Stimulated activated CD4-positive, alpha-beta T cell treated with anti-CD3 and anti-CD28 coated beads, Interleukin-4, amount 100 ng/mL, for 24 hours (primary cell): Measurements from ENCODE around the gene ENOX1.

ENCODE experiments used
- DNase-seq: peaks from one replicate; pipeline ENCODE4 v3.0.0-alpha.2; 2020

Gene ENOX1

DNA sequence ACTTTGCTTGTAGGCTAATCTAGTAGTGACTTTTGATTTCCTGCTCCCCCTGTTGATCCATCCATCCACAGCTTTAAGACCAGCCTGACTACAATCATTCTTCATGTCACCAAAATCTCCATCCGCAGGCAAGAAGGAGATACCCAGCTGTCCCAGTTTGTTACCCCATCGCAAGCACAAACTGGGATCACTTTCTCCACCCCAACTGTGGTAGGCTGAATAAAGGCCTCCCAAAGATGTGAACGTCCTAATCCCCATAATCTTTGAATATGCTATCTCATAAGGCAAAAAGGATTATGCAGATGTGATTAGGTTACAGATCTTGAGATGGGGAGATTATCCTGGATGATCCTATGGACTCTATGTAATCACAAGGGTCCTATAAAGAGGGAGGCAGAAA, 202.0 kb downstream of the ENOX1 start:
- no peak for DNase-seq

DNA sequence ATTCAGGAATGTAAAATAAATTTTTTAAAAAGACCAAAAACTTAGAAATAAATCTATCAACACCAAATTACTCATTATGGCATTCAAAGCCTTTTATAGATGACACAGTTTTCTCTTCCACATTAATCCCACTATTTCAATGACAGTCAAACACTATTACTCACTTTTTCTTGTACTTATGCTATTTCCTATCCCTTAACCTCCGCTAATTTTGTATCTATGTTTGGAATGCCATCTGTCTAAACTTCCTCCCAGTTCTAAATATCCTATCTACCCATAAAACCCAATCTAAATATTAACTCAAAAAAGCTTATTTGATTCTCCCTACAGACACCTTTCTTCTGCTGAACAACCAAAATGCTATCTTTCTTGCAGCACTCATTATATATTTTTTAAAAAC, 203.5 kb downstream of the ENOX1 start:
- DNase-seq: no peak

GRCh38 chr13:43580280-43580679, 206.5 kb downstream of the ENOX1 start:
- no peak for DNase-seq

DNA sequence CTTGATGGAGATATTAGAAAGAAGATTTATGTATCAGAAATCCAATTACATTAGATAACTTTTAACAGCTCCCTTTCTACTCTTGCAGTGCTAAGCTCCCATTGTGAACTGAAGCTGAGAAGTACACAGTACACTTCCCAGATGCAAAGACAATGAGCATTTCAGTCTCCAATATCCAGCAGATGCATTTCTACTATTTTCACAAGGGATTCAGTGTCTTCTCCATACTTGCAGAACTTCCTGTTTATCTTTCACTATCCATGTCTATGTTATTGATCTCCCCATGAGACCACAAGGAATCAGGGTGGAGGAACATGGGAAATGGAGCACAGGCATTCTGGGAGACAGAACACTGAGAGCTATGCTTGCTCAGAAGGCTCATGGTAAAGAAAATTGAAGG, 207.5 kb downstream of the ENOX1 start:
- no peak for DNase-seq

- DNase-seq: no peak
These were observed 212.2 kb downstream of the ENOX1 start for GRCh38 chr13:43574605-43575004.

DNA sequence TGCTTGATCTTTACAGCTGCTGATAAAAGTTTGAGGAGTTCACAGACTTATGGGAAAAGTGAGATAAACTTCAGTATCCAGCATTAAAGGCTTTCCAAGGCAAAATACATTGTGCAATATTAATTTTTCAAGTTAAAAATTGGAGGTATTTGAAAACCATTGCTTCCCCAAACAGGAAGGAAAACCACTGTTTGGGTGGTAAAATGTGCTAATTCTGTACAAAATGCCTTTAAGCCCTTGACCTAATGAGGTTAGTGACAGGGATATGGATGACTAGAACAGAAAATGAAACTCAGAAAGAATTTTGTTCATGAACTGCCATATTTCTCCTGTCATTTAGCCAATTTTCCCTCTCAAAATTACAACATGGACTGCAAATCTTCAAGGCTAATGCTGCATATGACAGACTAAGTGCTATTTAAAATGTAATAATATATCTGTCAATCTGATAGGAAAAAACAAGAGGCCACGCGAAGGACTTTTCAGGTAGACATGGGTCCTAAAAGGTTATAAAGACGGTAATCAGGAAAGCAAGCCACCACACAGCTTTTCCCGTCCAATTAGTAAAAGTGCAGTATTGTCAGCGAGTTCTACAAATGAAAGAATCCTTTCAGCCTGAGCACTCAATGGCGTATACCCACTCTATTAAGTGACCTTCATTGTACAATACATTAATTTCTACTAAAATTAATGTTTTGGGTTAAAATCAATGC, 212.8 kb downstream of the ENOX1 start:
- no peak for DNase-seq

DNA sequence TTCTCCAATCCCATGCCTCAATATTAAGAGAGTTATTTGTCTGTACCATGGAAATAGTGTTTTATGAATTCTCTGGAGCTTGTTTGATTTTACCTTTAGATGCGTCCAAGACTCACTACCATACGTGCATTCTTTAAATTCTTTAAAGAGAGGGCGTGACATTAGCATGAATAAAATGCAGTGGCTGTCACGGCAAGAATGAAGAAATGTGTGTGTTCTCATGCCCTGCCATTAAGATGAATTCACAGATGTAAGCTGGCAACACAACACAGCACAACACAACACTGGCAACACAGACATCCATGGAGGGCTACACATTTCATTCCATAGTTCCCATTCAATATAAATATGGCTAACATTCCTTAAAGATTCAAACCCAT, 213.4 kb downstream of the ENOX1 start:
- no peak for DNase-seq

GRCh38 chr13:43572656-43573360, 214.0 kb downstream of the ENOX1 start:
- DNase-seq: no peak

DNA sequence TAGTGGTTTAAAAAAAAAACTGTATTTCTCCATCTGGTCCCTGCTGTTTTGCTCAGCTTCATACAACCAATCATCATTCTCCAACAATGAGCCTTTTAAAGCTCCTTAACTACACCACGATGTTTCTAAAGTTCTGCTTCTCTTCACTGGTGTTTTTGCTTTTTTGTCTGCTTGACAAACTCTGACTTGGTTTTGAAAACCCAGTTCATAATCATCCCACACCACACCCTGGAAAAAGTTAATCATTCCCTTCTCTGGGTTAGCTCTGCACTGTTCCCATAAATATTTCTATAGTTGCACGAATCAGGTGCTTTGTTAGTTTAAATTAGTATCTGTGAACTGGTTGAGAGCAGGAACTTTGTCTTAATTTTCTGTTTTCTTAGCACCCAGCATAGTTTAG, 217.1 kb downstream of the ENOX1 start:
- DNase-seq: no peak

DNA sequence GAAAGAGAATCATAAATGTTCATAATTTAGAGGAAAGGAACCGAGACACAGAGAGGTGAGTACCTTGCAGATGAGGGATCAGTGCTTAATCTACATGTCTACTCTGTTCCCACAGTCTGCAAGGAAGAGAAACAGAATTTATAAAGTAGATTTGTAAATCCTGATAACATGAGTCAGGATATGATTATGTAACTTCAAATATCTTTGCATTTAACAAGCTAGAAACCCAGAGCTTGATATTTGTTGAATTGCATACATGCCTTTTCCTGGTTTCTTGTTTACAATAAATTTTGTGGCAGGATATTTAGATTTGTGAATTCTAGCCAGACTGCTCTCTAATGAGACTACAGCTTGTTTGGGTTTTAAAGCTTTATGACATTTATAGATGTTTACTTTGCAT, 219.2 kb downstream of the ENOX1 start:
- no peak for DNase-seq

GRCh38 chr13:43564952-43565351, 221.8 kb downstream of the ENOX1 start:
- no peak for DNase-seq

DNA sequence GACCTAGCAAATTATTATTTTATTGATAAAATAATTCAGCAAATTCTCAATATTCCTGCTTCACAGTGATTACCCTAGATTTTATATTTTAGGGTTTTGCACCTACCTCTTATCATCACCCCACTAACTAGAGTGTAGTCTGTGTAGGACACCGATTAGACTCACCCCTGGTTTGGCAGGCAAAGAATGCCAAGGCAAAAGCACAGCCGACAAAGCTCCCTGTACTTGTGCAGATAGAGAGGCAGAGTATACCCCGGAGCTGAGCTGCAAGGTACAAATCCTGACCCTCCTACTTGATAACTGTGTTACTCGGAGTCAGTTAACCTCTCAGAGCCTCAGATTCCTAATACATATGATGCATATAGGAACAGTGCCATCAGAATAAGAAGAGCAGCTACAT, 225.7 kb downstream of the ENOX1 start:
- DNase-seq: no peak

GRCh38 chr13:43558939-43559338, 227.8 kb downstream of the ENOX1 start:
- no peak for DNase-seq

GRCh38 chr13:43558326-43558725, 228.4 kb downstream of the ENOX1 start:
- DNase-seq: no peak

GRCh38 chr13:43555667-43556066, 231.1 kb downstream of the ENOX1 start:
- no peak for DNase-seq

DNA sequence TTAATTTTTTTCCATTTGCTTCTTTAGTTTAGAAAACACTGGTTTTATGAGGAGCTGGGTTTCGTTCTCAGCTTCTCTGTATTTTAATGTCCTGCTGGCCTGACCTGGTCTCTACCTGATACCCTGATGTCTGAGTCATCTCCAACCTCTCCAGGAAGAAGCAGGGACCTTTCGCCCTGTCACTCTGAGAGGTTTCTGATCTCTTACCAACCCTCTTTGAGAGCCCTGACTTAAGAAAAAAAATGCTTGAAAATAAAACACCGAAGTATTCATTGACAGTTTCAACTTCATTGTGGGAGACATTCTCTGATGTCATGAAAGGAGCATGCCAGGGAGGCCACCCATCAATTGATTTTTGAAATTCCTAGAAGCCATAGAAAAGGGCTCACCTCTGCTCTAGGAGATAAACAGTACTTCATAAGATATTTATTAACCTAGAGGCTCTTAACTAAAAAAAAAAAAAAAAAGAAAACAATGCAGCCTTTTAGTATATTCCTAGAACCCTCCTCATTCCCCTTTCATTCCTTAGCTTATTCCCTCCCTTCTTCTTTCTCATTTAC, 234.8 kb downstream of the ENOX1 start:
- no peak for DNase-seq

- DNase-seq: no peak
These were observed 240.0 kb downstream of the ENOX1 start for GRCh38 chr13:43546816-43547215.

- DNase-seq: no peak
These were observed 240.5 kb downstream of the ENOX1 start for GRCh38 chr13:43546251-43546650.

DNA sequence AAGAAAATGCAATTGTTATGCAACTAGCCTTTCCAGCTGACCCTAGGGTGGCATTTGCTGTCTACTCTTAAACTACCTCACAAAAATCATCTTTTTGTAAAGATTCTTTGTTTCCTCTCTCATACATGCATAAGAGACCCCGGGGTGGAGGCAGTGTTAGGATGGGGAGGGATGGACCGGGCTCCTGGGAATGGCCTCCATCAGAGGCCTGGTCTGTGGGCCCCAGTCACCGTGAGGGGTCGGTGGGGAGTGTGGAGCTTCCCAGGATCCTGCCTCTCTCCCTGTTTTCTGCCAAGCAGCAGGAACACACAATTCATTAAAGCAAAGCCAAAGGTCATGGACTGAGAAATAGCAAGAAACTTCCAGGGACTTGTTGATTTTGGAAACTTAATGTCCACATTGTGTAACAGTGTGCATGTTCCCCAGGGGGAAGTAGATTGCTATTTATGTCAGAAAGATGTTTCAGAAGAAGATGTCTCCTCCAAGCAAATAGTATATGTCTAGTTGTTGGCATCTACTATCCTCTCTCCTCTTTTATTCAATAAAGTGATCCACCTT, 241.4 kb downstream of the ENOX1 start:
- DNase-seq: no peak

GRCh38 chr13:43544631-43545030, 242.1 kb downstream of the ENOX1 start:
- no peak for DNase-seq

- DNase-seq: no peak
These were observed 242.8 kb downstream of the ENOX1 start for GRCh38 chr13:43544011-43544410.

- DNase-seq: no peak
These were observed 243.4 kb downstream of the ENOX1 start for GRCh38 chr13:43543331-43543730.

DNA sequence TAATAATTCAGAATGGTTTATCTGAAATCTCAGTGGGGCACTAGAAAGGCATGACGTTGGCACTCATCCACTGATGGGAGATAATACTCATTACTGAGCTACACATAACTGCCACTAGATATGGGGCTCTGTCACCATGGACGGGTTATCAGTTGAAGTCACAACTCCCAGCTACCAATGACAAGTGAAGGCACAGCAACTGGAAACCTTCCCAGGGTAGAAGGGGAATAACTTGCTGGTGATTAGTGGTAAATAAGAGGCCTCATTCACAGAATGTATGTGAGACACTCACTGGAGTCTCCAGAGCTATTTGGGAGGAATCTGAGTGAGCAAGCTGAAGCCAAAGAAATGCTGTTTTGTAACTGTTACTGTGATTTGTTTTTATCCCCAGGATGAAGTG, 249.6 kb downstream of the ENOX1 start:
- no peak for DNase-seq

DNA sequence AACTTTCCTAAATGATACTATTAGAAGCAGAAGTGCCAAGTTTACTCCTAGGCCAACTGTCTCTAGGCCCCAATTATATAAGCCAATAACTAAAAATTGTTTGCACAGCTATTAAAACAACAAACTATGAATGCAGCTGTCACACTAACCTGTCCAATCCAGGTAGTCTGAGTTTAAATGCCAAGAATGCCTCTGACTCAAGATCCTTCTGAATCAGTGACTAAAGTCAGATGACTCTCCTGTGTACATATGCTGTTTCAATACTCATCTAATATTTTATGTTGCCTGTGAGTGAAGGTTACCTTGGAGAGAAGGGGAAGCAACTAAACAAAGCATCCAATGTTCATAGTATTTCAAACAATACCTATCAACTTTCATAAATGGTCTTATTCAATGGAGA, 257.0 kb downstream of the ENOX1 start:
- no peak for DNase-seq
